H9 (cell line): ENCODE measurements around the gene HCN2. TPM values are rescaled to one million over a fixed set of nuclear protein-coding genes. Genes with fewer than 3 reads are reported as not detected.
A peak's percentile ranks its signal among the peaks of the same experiment; 100 is the strongest.

Experiments
- DNase-seq: peaks from one replicate; pipeline ENCODE4 v3.0.0-alpha.2; 2017
- H2AFZ ChIP-seq: one replicate; pipeline ENCODE4 v1.6.1; 2013; ENCODE audit warnings: mild to moderate bottlenecking, low read length, control low read depth, moderate library complexity
- H2AK5ac ChIP-seq: 2 replicates; pipeline ENCODE4 v1.6.1; 2013; ENCODE audit warnings: low read length, control low read depth, mixed read lengths; ENCODE audit not compliant: insufficient read length
- H2BK120ac ChIP-seq: one replicate; pipeline ENCODE4 v1.6.1; 2013; ENCODE audit warnings: low read depth, mild to moderate bottlenecking, low read length, control low read depth, inconsistent platforms; ENCODE audit not compliant: poor library complexity, severe bottlenecking
- H2BK12ac ChIP-seq: 2 replicates; pipeline ENCODE4 v1.6.1; 2013; ENCODE audit warnings: low read length, control low read depth, mixed read lengths, low read depth; ENCODE audit not compliant: insufficient read length
- H2BK15ac ChIP-seq: 2 replicates; pipeline ENCODE4 v1.6.1; 2013; ENCODE audit warnings: low read depth, low read length, control low read depth
- H2BK20ac ChIP-seq: one replicate; pipeline ENCODE4 v1.6.1; 2013; ENCODE audit warnings: low read depth, mild to moderate bottlenecking, low read length, control low read depth, inconsistent platforms; ENCODE audit not compliant: poor library complexity, severe bottlenecking
- H2BK5ac ChIP-seq: 2 replicates; pipeline ENCODE4 v1.6.1; 2013; ENCODE audit warnings: low read length, control low read depth, mixed read lengths; ENCODE audit not compliant: insufficient read length
- H3K14ac ChIP-seq: 2 replicates; pipeline ENCODE4 v1.6.1; 2013; ENCODE audit warnings: low read length, control low read depth; ENCODE audit not compliant: insufficient read depth
- H3K18ac ChIP-seq: 2 replicates; pipeline ENCODE4 v1.6.1; 2013; ENCODE audit warnings: low read depth, mild to moderate bottlenecking, mixed read lengths, low read length, control low read depth; ENCODE audit not compliant: insufficient read length
- H3K23ac ChIP-seq: 2 replicates; pipeline ENCODE4 v1.6.1; 2013; ENCODE audit warnings: low read length, control low read depth, mixed read lengths, low read depth; ENCODE audit not compliant: insufficient read length
- H3K23me2 ChIP-seq: 2 replicates; pipeline ENCODE4 v1.6.1; 2013; ENCODE audit warnings: low read depth, mild to moderate bottlenecking, mixed read lengths, low read length, control low read depth; ENCODE audit not compliant: insufficient read length, poor library complexity, severe bottlenecking
- H3K27ac ChIP-seq: 2 replicates; pipeline ENCODE4 v1.5.1; 2013; ENCODE audit warnings: low read length, control low read depth, mixed read lengths, low read depth; ENCODE audit not compliant: insufficient read length
- H3K27me3 ChIP-seq: 2 replicates; pipeline ENCODE4 v1.6.1; 2013; ENCODE audit warnings: low read length, control low read depth, inconsistent platforms; ENCODE audit not compliant: insufficient read depth
- H3K4ac ChIP-seq: 2 replicates; pipeline ENCODE4 v1.6.1; 2013; ENCODE audit warnings: low read depth, mild to moderate bottlenecking, control low read depth, inconsistent platforms, low read length, moderate library complexity
- H3K4me1 ChIP-seq: 2 replicates; pipeline ENCODE4 v1.6.1; 2013; ENCODE audit warnings: low read length, control low read depth, inconsistent platforms; ENCODE audit not compliant: insufficient read depth
- H3K4me2 ChIP-seq: 2 replicates; pipeline ENCODE4 v1.6.1; 2013; ENCODE audit warnings: low read length, control low read depth, mixed read lengths; ENCODE audit not compliant: insufficient read length, insufficient read depth
- H3K56ac ChIP-seq: 2 replicates; pipeline ENCODE4 v1.6.1; 2013; ENCODE audit warnings: low read depth, mild to moderate bottlenecking, mixed read lengths, low read length, control low read depth; ENCODE audit not compliant: insufficient read length
- H3K79me1 ChIP-seq: 2 replicates; pipeline ENCODE4 v1.6.1; 2013; ENCODE audit warnings: low read depth, mild to moderate bottlenecking, moderate library complexity, low read length, control low read depth, inconsistent platforms; ENCODE audit not compliant: insufficient read depth, poor library complexity, severe bottlenecking
- H3K79me2 ChIP-seq: 2 replicates; pipeline ENCODE4 v1.6.1; 2013; ENCODE audit warnings: low read length, control low read depth, inconsistent platforms; ENCODE audit not compliant: insufficient read depth
- H3K9ac ChIP-seq: 2 replicates; pipeline ENCODE4 v1.6.1; 2013; ENCODE audit warnings: low read length, control low read depth, mixed read lengths; ENCODE audit not compliant: insufficient read length; ENCODE audit errors: extremely low read depth
- H3K9me3 ChIP-seq: one replicate; pipeline ENCODE4 v1.6.1; 2013; ENCODE audit warnings: low read depth, low read length, inconsistent platforms; ENCODE audit not compliant: control insufficient read depth
- H3T11ph ChIP-seq: one replicate; pipeline ENCODE4 v1.6.1; 2013; ENCODE audit warnings: mild to moderate bottlenecking, low read length, control low read depth, inconsistent platforms
- H4K20me1 ChIP-seq: one replicate; pipeline ENCODE4 v1.6.1; 2013; ENCODE audit not compliant: control insufficient read depth, insufficient read length, insufficient read depth
- H4K5ac ChIP-seq: 2 replicates; pipeline ENCODE4 v1.6.1; 2013; ENCODE audit warnings: low read depth, mild to moderate bottlenecking, mixed read lengths, low read length, control low read depth; ENCODE audit not compliant: insufficient read length
- H4K8ac ChIP-seq: replicated peaks from 2 replicates; pipeline ENCODE4 v1.6.1; 2013; ENCODE audit warnings: low read length, control low read depth, mixed read lengths, low read depth; ENCODE audit not compliant: insufficient read length
- H4K91ac ChIP-seq: 2 replicates; pipeline ENCODE4 v1.6.1; 2013; ENCODE audit warnings: low read depth, mild to moderate bottlenecking, moderate library complexity, mixed read lengths, low read length, control low read depth; ENCODE audit not compliant: insufficient read length
- H3K27ac Mint-ChIP-seq, 3 experiments: 2 replicates in 2 of 3; 3 replicates in 1 of 3; pipeline ENCODE4 v1.8.0; 2020 to 2021; ENCODE audit warnings: mixed read lengths in 3 of 3, mild to moderate bottlenecking in 1 of 3, moderate library complexity in 1 of 3
- H3K27me3 Mint-ChIP-seq: 2 replicates; pipeline ENCODE4 v1.8.0; 2021; ENCODE audit warnings: low read depth, mild to moderate bottlenecking, moderate library complexity, mixed read lengths
- H3K36me3 Mint-ChIP-seq, 3 experiments: 2 replicates in 2 of 3; 3 replicates in 1 of 3; pipeline ENCODE4 v1.8.0; 2020 to 2021; ENCODE audit warnings: low read depth in 3 of 3, mixed read lengths in 3 of 3; ENCODE audit not compliant: insufficient read depth in 1 of 3
- H3K4me1 Mint-ChIP-seq, 2 experiments: 2 replicates each; pipeline ENCODE4 v1.8.0; 2020; ENCODE audit warnings: mixed read lengths in 2 of 2
- H3K4me3 Mint-ChIP-seq, 2 experiments: 2 replicates in 1 of 2; 3 replicates in 1 of 2; pipeline ENCODE4 v1.8.0; 2020 to 2021; ENCODE audit warnings: mild to moderate bottlenecking in 2 of 2, mixed read lengths in 2 of 2, moderate library complexity in 1 of 2
- H3K9me3 Mint-ChIP-seq, 2 experiments: 2 replicates in 1 of 2; 3 replicates in 1 of 2; pipeline ENCODE4 v1.8.0; 2020; ENCODE audit warnings: mild to moderate bottlenecking in 2 of 2, mixed read lengths in 2 of 2, moderate library complexity in 1 of 2
- WGBS: extraction: QIAGEN DNeasy Blood & Tissue Kit; methylation state at CpG from one replicate; pipeline ENCODE4 v1.1.7; 2013; ENCODE audit warnings: missing lambda C conversion rate, low lambda C conversion rate, mixed read lengths; ENCODE audit not compliant: insufficient read length; ENCODE audit errors: extremely low coverage; 5-methylcytosine and 5-hydroxymethylcytosine counted together
- total RNA-seq: library from RNA; stranded (reverse); gene quantifications from 2 replicates; pipeline ENCODE4 v1.2.1, GENCODE V29; 2021
- TF ChIP-seq, protein P1 (sequence below): fragments of 200-600 bp; sonication (generic); conservative IDR thresholded peaks from 3 replicates; pipeline ENCODE4 v1.8.0; 2021; ENCODE audit warnings: antibody characterized with exemption, mild to moderate bottlenecking

HCN2 gene
- total RNA-seq, 1 experiment from 2014 or later = 3.7 TPM

DNA sequence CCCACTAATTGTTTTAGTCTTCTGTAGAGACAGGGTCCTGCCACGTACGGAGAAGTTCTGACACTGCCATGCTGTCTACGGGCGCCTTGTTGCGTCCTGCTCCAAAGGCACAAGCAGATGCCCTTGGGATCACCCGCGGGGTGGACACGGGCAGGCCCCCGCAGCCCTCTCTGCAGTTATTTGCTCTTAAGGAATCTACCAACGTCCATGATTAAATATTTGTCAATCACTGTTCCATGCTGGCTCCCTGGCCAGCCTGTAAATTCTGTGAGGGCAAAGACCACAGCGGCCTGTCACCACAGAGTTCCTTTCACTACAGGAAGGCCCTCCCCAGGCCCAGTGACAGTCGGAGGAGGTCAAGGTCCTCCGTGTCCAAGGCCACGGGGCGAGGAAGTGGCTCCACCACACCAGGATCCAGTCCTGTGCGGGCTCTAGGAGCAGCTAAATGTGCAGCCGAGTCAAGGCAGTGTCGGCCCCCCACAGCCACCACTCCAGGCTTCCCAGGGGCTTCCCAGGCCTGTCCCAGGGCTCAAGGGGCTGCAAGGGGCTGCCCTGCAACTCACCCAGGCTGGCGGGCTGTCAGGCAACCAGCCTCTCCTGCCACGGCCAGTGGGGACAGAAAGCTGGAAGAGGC, 71.2 kb downstream of the HCN2 start:
- H3K4me3 Mint-ChIP-seq = peak overlapping the region; percentile 76 to 85
- H3K4me1 Mint-ChIP-seq = peaks cover 13 to 18% of the 10 kb centered on the region in 2 experiments
- H3T11ph ChIP-seq = no peak overlapping the region
- H2BK5ac ChIP-seq = no peak overlapping the region
- H3K9me3 Mint-ChIP-seq = peaks cover 0 to 3% of the 10 kb centered on the region in 2 experiments; a peak in 3 of 5 replicates
- no peak overlapping the region for H4K5ac ChIP-seq
- no CpG with 5 or more reads among the region's 20 CpGs for WGBS
- no peaks in the 10 kb centered on the region for H3K27me3 ChIP-seq
- H3K27ac Mint-ChIP-seq = peak overlapping the region in 2 of 3 experiments; percentile 73 to 87; a peak in 4 of 7 replicates
- H3K27me3 Mint-ChIP-seq = peaks cover 9% of the 10 kb centered on the region
- no peak overlapping the region for H3K9ac ChIP-seq
- H3K4ac ChIP-seq = no peak overlapping the region
- no peak overlapping the region for H2AFZ ChIP-seq
- no peak overlapping the region for H2AK5ac ChIP-seq
- H3K9me3 ChIP-seq = no peaks in the 10 kb centered on the region
- H2BK120ac ChIP-seq = no peak overlapping the region
- peaks cover 7% of the 10 kb centered on the region for H3K23me2 ChIP-seq
- H2BK12ac ChIP-seq = no peak overlapping the region
- H3K56ac ChIP-seq = no peak overlapping the region
- H3K27ac ChIP-seq = no peak overlapping the region
- no peak overlapping the region for H3K4me2 ChIP-seq
- TF ChIP-seq, protein P1, sequence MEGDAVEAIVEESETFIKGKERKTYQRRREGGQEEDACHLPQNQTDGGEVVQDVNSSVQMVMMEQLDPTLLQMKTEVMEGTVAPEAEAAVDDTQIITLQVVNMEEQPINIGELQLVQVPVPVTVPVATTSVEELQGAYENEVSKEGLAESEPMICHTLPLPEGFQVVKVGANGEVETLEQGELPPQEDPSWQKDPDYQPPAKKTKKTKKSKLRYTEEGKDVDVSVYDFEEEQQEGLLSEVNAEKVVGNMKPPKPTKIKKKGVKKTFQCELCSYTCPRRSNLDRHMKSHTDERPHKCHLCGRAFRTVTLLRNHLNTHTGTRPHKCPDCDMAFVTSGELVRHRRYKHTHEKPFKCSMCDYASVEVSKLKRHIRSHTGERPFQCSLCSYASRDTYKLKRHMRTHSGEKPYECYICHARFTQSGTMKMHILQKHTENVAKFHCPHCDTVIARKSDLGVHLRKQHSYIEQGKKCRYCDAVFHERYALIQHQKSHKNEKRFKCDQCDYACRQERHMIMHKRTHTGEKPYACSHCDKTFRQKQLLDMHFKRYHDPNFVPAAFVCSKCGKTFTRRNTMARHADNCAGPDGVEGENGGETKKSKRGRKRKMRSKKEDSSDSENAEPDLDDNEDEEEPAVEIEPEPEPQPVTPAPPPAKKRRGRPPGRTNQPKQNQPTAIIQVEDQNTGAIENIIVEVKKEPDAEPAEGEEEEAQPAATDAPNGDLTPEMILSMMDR = no peak
- H4K8ac ChIP-seq = no peak overlapping the region
- peaks cover 0 to 4% (median 2%) of the 10 kb centered on the region in 3 experiments; a peak in 3 of 7 replicates for H3K36me3 Mint-ChIP-seq
- no peaks in the 10 kb centered on the region; the same call in 1 of the 2 replicates for H3K4me1 ChIP-seq
- H3K18ac ChIP-seq = no peak overlapping the region
- no peak overlapping the region for H4K91ac ChIP-seq
- peaks cover 5% of the 10 kb centered on the region for H3K79me1 ChIP-seq
- no peak overlapping the region for H3K23ac ChIP-seq
- H2BK15ac ChIP-seq = no peak overlapping the region
- peaks cover 62% of the 10 kb centered on the region for H3K79me2 ChIP-seq
- H4K20me1 ChIP-seq = peaks cover 8% of the 10 kb centered on the region
- no peak overlapping the region for H3K14ac ChIP-seq
- no peak for DNase-seq
- no peak overlapping the region for H2BK20ac ChIP-seq
